GM21447 (cell line): Measurements from ENCODE around the gene MIDN.

Source experiments
- ATAC-seq: cut with Tn5 transposase; IDR thresholded peaks from one replicate; pipeline ENCODE4 v1.9.1; 2021; ENCODE audit not compliant: unreplicated experiment

MIDN gene

DNA sequence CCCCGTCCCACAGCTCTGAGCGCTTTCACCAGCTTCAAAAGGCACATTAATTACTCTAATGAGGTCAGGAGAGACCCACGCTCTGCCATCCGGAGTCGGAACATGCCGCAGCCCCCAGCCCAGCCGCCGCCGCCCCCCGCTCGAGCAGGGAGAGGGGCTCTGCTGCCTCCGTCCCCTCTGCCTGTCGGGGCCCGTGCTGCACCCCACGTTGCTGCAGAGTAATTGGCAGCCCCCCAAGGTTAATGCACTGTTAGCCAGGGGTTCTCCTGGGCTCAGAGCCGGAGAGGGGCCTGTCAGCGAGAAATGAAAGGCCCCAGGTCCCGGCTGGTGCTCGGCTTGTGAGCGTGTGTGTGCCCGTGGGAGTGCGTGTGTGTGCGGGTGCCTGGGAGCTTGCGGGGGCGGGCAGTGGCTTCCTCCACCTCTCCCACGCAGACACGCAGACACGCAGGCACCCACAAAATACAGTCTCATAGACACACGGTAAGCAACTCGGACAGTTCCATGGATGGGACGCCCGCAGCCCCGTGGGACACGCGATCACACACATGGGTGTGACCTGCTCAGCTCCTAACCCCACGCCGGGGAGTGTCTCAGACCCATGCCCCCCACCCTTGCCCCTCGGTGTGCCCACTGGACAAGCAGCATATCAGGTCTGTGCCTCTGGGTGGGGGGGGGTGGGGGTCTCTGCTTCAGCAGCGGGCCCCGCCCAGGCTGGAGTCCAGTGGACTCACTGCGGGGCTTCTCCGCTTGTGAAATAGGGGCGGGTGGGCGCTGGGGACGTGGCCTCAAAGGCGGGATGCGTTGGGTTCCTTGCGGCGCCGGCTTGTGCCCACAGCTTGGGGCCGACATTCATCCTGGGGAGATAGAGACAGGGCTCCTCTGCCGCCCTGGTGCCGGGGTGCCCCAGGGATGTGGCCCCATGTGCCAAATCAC lies 32.5 kb downstream of the MIDN start:
- ATAC-seq = no peak

DNA sequence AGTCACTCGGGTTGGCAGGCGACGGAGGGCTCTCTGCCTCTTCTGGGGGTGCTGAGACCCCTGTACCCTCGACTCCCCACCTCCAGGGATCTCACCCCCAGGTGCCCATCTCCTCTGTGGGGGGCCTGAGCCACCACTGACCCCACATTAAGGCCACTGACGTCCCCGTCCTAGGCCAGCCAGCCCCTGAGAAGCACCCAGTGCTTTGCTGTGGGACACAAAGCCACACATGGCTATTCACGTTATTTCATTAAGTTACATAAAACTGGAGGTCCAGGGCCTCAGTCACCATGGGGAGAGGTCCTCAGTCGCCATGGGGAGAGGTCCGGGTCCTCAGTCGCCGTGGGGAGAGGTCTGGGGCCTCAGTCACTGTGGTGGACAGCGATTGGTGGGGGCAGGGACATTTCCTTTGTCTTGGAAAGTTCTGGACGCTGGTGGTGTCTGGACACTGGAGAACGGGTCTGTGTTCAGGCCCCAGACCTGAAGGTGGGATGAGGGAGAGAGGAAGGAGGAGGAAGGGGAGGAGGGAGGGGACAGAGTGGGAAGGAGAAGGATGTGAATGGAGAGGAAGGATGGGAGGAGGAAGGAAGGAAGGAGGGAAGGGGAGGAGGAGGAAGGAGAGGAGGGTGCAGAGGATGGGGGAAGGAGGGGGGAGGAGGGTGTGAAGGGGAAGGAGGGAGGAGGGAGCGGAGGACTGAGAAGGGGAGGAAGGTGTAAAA lies 33.3 kb downstream of the MIDN start:
- no peak for ATAC-seq

DNA sequence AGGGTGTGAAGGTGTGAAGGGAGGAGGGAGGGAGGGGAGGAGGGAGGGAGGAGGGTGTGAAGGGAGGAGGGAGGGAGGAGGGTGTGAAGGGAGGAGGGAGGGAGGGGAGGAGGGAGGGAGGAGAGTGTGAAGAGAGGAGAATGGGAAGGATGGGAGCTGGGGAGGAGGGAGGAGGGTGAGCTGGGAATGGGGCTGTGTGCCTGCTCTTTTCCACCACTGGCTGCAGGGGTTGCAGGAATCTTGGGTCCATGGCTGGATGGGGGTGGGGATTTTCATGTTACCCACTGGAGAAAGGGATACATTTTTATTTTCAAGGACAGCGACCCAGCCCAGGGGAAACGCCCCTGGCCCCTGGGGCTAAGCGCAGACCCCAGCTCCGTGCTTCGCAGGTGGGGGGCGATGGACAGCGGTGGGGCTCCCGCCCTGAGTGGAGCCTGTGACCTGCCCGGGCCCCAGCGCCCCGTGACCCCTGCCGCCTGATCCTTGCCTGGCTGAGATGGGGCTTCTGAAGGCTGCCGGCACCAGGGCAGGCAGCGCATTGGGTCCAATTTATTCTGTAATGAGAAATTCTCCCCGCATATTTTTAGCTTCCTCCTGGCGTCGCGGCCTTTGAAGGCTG lies 34.3 kb downstream of the MIDN start:
- ATAC-seq = no peak

DNA sequence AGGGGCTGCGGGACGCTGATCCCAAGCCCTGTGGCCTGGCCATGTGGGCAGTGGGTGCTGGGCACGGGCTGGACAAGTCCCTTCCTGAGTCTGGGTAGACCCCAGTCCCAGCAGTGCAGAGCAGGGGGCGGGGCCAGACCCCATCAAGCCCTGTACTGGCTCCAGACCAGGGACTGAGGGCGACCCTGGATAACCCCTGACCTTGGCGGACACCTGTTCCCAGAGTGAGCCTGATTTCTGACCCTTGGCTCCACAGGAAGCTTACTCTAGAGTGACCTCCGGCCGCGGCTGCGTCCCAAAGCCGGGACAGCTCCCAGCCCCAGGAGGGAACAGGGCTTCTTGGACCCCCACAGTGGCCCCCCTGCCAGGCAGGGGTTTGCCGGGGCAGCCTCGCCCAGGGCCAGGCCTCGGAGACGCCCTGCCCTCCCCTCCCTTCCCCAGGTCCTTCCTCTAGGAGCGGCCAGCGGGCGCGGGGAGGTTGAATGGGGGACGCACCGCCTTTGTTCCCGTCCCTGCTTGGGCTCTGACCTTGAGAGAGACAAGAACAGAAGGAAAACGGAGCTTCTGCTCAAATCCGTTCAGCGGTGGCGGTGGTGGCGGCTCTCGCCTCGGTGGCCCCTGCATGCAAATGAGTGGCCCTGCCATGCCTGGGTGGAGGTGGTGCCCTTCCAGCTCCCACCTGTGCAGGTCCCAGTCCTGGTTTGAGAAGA lies 35.0 kb downstream of the MIDN start:
- ATAC-seq = no peak

DNA sequence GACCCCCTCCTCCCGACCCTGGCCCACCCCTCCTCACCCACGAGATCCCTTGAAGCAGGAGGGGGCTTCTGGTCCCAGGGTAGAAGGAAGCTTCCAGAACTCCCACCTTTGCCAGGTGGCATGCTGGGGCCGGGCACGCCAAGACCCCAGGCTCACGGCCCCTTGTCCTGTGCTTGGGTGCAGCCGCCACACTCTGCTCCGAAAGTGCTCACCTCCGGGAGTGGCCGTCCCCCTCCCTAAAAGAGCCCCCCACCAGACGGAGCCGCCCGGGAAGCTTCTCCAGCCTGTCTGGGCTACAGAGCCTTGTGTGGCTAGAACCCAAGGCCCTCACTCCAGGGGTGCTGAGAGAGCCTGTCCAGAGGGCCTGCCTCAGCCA lies 35.5 kb downstream of the MIDN start:
- no peak for ATAC-seq

DNA sequence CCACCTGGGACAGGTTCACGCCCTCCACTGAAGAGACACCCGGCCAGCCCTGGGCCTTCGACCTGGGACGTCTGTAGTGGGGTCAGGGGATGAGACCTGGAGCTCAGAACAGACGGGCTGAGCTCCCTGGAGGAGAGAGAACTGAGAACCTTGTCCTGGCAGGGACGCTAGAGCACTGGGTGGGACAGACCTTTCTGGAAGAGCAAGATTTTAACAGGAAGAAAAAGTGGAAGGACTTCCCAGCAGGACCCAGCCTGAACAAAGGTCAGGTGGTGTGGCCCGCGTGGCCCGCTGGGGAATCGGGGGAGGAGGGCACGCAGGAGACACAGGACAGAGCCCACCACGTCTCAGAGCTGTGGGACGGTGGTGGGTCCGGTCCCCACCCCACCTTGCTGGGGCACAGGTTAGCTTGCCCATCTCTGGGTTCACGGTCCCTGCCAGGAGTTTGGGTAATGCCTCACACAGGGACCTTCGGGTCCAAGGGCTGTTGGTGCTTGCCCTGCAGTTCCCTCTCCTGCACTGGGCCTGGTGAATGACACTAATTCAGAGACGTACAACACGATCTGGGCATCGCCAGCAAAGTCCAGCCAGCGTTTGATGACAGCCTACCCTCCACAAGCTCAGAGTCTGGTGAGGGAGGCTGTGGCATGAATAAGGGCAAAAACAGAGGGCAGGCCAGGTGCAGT lies 36.1 kb downstream of the MIDN start:
- ATAC-seq = no peak

DNA sequence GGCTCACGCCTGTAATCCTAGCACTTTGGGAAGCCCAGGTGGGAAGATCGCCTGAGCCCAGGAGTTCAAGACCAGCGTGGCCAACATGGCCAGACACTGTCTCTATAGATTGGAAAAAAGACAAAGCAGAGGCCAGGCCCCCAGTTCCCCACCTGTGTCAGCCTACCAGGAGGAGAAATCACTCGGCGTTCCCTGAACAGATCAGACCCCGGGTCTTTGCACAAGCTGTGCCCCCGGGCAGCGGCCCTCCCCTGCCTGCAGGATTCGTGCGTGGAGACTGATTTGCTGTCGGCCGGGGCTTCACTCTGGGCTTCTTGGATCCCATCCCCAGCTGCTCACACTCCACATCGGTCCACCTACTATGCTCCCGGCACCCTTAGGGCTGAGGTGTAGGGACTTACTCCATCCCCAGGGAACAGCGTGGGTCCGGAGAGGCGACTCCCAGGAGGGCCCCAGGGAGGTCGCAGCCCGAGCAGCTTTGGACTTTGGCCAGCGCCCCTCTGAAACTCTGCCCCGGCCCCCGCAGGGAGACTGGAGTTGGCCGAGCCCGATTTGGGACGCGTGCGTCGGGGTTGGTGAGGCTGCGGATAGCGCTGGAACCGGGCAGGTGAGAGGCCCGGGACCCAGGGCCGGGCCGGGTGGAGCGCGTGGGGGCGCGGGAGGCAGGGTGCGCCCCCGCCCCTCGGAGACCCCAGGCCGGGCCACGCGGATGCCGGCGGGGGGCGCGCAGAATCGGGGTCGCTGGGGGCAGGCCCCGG lies 36.8 kb downstream of the MIDN start:
- no peak for ATAC-seq

DNA sequence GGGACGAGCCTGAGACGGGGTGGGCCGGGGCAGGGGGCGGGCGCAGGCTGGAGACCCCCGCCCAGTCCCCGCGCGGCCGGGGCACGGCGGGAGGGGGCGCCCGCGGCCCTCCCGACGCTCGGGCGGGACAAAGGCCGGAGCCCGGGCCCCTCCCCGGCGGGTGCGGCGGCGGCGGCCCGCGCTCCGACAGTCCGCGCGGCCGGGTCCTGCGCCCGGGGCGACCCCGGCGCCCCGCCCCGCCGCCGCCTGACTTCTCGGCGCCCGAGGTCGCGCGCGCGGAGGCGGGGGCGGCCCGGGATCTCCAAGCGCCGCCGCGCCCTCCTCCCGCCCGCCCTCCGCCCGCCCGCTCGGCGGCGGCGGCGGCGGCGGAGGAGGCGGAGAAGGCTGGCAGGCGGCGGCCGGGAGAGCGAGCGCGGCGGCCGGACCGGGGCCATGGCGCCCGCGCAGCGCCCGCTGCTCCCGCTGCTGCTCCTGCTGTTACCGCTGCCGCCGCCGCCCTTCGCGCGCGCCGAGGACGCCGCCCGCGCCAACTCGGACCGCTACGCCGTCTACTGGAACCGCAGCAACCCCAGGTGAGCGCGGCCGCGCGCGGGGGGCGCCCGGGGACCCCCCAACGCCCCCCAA lies 37.5 kb downstream of the MIDN start, which contains the start of gene EFNA2:
TSS of gene EFNA2 (plus strand) at position 137 of the 624 bp plus-strand sequence. CDS start at position 433, 296 bp downstream.
- no peak for ATAC-seq

DNA sequence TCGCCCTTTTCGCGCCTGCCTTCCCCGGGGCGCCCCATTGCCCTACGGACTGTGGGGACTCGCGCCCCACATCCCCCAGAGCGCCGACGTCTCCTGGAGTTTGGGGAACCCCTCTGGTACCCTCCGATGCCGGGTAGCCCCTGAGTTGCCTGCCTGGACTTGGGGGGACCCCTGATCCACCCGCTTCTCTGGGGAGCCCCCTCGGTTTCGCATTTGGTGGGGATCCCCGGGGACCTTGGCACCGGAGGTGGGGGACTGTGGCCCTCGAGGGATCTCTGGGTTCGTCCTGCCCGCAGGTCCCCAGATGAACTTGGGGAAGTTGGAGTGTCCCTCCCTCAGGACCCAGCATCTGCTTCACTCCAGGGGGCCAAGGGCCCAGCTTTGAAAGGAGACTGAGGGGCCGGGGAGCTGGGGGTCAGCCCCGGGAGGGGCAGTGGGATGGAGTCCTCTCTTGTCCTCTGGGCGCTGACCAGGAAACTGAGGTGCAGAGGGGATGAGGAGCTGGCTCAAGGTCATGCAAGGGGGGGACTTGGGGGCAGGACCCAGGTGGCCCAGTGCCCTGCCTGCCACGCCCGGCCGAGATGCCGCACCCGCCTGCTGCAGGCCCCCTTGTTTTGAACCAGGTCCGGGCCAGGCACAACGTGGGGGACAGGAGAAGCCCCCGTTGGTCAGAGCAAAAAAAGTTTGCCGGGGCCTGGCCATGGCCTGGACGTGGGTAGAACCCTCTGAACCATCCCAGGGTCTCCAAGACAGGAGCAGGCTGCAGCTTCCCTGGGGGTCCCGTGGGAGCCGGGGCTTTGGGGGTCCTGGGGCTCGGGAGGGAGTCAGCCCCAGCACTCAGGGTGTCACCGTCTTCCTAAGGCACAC lies 38.3 kb downstream of the MIDN start:
- ATAC-seq = no peak

DNA sequence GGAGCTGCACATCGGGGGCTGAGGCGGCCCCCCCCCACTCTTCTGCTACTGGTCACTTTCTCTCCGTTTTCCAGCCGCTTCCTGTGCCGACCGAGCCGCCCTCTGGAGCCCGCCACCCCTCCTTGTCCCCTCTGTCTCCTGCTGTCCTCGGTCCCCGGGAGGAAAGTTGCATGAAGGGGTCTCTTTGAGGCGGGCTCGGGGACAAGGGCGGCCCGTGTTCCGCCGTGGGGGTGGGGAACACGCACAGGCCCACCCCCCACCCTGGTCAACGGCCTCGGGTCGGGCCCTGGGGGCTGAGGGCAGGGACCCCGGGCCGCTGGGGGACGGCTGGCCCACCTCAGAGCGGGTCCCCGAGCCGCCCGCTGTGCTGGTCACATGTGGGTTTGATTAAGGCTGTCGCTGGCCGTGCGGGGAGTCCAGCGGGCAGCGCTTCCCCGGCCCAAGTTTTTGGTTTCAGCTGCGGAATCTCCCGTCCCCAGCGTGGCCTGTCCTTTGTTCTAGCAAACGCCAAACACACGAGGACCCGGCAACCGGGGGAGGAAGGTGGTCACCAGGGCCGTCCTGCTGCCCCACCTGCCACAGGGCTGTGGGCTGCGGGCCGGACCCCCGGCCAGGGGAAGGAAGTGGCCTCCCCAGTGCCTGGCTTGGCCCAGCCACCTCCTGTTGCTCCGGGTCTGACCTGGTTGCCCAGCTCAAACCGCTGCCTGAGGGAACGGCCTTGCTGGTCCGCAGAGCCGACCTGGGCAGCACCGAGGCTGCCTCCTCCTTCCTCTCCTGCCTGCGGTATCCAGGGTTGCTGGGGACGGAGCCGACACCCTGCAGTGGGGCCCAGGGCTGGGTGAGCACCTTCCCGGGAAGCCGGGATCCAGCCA lies 39.2 kb downstream of the MIDN start:
- ATAC-seq = no peak

DNA sequence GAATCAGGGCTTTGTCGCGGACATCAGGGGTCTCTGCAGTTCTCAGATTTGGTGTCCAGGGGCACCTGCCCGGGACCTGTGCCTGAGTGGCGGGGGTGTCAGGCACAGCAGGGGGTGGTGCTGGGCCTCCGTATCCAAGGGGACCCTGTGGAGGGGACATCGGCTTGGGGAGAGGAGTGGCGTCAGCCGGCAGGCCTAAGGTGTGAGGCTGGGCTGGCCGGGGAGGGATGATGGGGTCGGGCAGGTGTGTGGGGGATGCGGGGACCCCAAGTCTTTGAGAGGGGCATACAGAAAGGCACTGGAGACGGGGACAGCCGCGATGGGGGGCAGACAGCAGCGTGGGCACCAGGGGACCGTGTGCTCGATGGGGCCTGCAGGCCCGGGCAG lies 39.8 kb downstream of the MIDN start:
- ATAC-seq = no peak

DNA sequence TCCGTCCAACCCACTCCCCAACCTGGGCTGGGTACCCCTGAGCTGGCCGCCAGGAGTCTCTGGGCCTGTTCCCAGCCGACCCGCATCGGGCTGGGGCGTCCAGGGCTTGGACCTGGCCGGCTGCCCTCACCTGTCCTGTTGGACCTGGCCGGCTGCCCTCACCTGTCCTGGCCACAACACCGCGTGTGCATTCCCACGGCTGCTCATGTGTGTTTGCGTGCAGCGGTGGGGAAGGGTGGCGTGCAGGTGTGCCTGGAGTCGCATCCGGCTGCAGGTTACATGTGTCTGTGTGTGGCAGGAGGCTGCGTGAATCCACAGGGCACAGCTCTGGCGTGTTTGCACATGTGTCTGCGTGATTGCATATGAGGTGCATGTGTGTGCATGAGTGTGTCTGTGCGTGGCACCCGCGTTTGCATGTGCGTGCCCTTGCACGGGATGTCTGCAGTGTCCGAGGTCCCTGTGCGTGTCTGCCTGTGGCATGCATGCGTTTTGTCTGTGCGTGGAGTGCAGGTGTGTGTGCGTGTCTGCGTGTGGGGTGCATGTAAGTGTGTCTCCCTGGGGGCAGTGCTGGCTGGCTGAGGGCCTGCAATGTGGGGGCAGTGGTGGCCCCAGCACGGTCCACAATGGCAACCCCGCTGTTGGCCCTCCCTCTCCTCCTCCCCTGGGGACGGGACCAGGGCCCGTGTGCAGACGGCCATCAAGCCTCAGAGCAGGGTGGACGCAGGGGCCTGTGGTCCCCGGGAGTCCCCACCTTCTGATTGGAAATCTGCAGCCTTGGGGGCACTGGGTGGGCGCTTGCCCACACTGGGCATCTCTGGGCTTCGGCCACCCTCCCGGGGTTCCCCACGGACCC lies 40.7 kb downstream of the MIDN start:
- no peak for ATAC-seq

DNA sequence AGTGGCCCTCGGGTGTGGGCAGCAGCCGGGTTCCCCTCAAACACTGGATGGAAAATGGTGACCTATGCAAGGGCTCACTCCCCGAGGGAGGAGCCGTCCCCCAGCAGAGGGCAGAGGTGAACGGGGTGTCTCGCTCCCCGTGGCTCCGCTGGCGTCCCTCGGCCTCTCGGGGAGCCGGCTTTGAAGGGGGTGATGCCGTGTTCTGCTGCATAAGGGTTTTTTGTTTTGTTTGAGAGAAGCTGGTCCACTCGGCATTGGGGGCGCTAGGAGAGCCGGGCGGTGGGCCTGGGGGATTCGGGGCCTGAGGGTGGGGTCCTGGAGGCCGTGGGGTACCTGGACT lies 41.3 kb downstream of the MIDN start:
- ATAC-seq = no peak

DNA sequence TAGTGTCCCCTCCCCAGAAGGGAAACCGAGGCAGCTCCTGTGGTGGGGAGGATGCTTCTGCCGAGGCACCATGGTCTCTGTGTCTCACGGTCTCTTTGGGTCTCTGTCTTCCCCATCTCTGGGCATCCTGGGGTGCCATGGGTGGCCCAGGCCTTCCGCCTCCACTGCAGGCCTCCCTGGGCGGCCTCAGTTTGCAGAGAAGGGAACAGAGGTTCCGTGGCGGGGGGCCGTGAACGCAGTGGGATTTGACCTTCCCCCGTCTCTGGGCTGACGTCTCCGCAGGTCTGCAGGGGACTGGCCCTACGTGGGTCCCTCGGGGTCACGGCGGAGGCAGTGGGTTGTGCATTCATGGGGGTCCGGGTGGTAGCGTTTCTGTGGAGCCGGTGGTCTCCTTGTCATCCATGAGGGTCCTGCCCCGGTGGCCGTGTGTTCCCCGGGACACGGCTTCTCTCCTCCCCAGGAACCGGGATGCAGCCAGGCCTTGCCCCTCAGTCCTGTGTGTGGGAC lies 41.9 kb downstream of the MIDN start:
- no peak for ATAC-seq

DNA sequence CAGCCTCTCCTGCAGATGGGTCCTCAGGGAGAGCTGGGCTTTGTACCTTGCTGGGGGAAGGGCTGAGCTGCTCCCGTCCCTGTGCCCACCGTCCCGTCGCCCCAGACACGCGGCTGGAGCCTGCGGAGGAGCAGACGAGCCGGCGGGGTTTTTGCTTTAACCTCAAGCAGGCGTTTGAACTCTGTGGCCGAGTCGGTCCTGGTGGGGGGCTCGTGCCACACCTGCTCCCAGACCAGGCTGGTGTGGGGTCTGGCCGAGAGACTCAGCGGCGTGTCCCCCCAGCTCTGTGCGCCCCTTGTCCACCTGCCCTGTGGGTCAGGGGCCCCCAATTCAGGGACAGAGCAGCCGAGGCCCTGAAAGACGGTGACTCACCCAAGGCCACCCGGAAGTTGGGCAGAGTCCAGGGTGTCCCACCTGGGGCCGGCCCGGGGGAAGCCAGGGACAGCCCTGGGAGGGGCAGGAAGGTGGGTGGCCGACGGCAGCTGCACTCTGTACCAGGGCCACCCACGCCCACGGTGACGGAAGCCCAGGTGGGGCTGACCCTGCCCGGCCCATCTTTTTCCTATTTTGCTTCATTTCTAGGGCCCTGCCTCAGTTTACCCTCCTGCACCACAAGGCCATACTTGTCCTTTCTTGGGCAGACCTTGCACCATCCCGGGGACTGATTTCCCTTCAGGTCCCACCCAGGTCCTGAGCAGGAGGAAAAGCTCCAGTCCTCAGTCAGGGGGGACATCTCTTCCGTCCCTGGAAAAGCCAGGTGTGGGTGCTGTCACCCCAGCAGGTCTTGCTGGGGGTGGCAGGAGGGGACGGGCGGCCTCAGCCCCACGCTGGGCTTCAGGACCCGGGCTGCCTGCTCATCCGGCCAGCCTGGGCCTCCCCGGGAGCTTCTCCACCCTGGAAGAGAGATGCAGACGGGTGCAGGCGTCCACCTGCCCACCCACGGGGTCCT lies 42.6 kb downstream of the MIDN start:
- no peak for ATAC-seq
